Astrocyte of the cerebellum (primary cell): ENCODE data around the gene SLC25A6.

Experiments used
- DNase-seq: peaks from one replicate; pipeline ENCODE4 v3.0.0-alpha.2; 2011; ENCODE audit warnings: low read depth
- H3K4me3 ChIP-seq: 2 replicates; pipeline ENCODE4 v1.5.1; 2011; ENCODE audit warnings: mild to moderate bottlenecking, low read depth, low read length, moderate library complexity
- in situ Hi-C: cut with HindIII; loops from 2 replicates; pipeline ENCODE4 v1.10.0; 2017; ENCODE audit warnings: low sequenced_read_pairs
- TF ChIP-seq, protein P1 (sequence below): IDR thresholded peaks from 2 replicates; pipeline ENCODE4 v1.5.1; 2012; ENCODE audit warnings: low read length, low read depth, moderate library complexity, mild to moderate bottlenecking; ENCODE audit errors: missing control alignments

The SLC25A6 gene

DNA sequence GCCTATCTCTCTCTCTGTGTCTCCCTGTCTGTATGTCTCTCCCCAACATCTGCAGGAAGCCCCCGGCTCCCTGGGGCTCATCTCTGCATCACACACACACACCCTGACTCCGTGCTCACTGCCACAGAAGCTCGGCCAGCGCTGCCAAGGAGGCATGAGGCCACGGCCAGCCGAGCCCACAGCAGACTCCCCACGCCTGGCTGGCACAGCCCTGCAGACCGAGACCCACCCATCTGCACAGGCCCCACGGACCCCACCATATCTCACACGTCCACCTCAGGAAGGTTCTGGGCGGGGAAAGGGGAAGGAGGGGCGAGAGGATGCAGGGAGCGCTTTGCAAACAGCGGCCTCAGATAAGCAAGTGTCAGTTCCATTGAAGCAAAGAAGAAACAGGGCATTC, 28.5 kb upstream of the SLC25A6 start:
- TF ChIP-seq, protein P1, sequence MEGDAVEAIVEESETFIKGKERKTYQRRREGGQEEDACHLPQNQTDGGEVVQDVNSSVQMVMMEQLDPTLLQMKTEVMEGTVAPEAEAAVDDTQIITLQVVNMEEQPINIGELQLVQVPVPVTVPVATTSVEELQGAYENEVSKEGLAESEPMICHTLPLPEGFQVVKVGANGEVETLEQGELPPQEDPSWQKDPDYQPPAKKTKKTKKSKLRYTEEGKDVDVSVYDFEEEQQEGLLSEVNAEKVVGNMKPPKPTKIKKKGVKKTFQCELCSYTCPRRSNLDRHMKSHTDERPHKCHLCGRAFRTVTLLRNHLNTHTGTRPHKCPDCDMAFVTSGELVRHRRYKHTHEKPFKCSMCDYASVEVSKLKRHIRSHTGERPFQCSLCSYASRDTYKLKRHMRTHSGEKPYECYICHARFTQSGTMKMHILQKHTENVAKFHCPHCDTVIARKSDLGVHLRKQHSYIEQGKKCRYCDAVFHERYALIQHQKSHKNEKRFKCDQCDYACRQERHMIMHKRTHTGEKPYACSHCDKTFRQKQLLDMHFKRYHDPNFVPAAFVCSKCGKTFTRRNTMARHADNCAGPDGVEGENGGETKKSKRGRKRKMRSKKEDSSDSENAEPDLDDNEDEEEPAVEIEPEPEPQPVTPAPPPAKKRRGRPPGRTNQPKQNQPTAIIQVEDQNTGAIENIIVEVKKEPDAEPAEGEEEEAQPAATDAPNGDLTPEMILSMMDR = no peak
- in situ Hi-C loops = no loop called here
- no peak overlapping the region for H3K4me3 ChIP-seq
- DNase-seq = no peak

DNA sequence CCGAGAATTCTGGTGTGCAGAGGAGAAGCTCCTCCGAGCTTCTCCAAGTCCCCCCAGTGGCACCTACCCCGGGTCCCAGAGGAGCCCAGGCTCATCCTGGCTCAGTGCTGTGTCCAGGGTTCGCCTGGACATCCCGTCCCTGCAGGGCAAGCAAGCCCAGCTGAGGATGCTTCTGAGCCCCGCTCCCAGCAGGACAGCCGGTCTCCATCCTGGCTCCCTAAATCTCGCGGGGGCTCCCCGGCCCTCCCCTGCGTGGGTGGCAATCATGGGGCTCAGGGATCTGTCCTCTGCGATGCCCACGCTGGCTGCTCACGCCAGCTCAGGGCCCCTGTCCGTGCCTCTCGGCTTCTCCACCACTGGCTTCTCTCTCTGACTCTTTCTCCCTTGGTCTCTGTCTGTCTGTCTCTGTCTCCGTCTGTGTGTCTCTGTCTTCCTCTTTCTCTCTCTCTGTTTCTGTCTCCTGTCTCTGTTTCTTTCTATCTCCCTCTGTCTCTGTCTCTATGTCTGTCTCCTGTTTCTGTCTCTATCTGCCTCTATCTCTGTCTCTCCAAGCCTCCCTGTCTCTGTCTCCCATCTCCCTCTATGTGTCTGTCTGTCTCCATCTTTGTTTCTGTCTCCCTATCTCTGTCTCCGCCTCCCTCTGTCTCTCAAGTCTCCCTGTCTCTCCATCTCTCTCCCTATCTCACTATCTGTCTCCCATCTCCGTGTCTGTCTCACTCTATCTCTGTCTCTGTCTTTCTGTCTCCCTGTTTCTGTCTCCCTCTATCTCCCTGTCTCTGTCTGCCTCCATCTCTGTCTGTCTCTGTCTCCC, 27.8 kb upstream of the SLC25A6 start:
- no peak for DNase-seq
- in situ Hi-C loops = no loop called here
- no peak overlapping the region for H3K4me3 ChIP-seq
- TF ChIP-seq, protein P1 = no peak

DNA sequence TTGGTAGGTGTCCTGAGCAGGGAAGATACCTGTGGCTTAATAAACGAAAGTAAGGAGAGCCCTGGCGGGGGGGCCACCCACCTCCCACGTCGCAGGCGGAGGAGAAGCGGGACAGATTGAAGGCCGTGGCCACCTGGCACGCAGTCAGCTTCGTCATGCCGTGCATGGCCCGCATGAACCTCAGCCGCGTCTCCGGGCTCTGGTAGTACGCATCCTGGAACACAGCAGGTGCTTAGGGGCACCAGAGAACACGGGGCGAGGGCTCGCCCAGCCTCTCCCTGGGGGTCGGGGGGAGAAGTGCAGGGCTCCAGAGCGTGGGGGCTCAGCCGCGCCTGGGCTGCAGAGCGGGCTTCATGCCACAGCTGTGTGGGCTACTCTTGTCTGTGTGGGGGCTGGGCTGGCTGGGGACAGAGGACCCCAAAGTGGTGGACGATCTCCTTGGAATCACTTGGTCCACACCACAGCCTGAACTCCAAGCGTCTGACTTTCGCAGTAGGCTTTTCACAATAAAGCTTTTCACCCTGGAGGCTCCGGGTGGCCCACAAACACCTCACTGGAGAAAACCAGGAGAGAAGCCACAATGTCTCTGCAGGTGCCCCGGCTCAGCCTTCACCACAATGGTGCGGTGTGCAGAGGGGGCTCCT, 27.1 kb upstream of the SLC25A6 start:
- in situ Hi-C loops = no loop called here
- no peak for DNase-seq
- TF ChIP-seq, protein P1 = no peak

DNA sequence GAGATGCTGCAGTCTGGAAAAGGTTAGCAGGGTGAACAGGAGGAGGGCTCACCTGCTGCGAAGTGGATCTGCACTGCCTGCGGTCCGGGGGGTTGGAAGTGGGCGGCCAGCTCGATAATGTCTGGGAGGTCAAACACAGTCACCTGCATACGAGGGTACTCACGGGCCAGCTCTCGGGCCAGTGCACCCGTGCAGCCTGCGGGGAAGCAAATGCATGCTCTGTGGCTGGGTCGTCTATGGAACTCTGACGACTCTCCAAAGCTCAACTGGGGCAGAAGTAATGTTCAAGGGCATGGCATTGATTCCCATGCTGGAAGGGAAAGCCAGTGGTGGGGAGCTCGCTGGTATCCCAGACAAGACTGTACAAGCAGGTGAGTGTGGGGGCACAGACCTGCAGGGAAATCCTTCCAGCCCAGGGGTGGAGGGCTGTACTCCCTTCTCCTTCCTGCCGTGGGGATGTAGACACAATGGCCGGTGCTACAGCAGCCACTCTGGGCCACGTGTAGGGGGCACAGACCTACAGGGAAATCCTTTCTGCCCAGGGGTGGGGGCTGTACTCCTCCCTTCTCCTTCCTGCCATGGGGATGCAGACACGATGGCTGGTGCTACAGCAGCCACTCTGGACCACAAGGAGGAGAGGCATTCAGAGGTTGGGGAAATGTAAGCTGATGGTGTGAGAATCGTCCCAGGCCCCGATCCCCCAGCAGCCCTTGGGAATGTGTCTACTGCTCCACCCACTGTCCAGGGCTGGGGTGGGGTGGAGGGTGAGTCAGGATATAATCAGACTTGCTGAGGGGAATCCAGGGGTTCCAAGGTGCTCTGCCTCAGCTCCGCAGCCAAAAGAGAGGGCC, 26.2 kb upstream of the SLC25A6 start:
- in situ Hi-C loops = no loop called here
- TF ChIP-seq, protein P1 = no peak
- no peak for DNase-seq
- no peak overlapping the region for H3K4me3 ChIP-seq

More for the DNA sequence above, 27.1 kb upstream of the SLC25A6 start:
- H3K4me3 ChIP-seq = no peak overlapping the region

DNA sequence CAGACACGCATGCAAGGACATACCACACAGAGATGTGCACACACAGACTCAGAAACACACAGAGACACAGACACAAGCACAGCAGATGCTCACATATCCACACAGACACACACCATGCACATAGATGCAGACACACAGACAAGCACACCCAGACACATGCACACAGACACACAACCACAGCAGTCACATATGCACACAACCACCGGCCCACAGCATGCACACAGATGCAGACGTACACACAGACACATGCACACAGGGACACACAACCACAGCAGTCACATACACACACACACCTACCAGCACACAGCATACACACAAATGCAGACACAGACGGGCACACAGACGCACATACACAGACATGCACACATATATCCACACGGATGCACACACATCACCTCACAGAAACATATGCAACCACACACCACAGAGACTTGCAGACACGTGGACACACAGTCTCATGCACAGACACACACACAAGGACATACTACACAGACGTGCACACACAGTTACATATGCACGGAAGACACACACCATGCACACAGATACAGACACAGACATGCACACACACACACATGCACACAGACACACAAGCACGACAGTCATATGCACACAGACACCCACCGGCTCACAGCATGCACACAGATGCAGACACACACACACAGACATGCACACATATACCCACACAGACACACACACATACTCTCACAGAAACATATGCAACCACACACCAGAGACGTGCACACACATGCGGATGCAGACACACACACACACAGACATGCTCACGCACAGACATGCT, 25.2 kb upstream of the SLC25A6 start:
- in situ Hi-C loops = no loop called here
- no peak for DNase-seq
- no peak overlapping the region for H3K4me3 ChIP-seq
- TF ChIP-seq, protein P1 = no peak
